Femur (tissue), 1 donor: ENCODE measurements around the gene FBXO47.

Source experiments
- DNase-seq: peaks from one replicate; pipeline ENCODE4 v3.0.0-alpha.2; 2017

The FBXO47 gene, protein sequence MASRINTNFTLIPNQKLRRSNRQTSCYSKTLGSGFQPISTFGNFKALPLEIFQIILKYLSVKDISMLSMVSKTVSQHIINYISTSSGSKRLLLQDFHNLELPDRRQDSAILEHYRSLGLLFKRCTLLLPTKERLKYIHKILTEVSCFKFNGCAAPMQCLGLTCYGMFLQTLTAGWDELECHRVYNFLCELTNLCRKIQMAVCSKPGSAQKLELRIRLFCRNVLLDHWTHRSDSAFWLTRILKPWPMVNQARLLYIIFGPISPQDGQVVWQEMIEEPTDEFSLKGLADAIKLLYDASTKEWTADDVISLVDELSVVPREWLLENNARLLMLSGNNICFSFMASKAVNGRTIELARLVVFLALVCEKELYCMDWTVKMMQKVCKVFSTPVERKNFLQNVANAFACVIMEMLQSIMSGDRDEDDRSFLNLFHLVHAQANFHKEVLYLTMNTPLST

GRCh38 chr17:38967290-38967738, at the start of gene FBXO47:
Gene FBXO47, minus strand, starts transcription at chr17:38967403. Its CDS starts 4,378 bp downstream, at chr17:38963025.
- DNase-seq = peak; percentile 94

DNA sequence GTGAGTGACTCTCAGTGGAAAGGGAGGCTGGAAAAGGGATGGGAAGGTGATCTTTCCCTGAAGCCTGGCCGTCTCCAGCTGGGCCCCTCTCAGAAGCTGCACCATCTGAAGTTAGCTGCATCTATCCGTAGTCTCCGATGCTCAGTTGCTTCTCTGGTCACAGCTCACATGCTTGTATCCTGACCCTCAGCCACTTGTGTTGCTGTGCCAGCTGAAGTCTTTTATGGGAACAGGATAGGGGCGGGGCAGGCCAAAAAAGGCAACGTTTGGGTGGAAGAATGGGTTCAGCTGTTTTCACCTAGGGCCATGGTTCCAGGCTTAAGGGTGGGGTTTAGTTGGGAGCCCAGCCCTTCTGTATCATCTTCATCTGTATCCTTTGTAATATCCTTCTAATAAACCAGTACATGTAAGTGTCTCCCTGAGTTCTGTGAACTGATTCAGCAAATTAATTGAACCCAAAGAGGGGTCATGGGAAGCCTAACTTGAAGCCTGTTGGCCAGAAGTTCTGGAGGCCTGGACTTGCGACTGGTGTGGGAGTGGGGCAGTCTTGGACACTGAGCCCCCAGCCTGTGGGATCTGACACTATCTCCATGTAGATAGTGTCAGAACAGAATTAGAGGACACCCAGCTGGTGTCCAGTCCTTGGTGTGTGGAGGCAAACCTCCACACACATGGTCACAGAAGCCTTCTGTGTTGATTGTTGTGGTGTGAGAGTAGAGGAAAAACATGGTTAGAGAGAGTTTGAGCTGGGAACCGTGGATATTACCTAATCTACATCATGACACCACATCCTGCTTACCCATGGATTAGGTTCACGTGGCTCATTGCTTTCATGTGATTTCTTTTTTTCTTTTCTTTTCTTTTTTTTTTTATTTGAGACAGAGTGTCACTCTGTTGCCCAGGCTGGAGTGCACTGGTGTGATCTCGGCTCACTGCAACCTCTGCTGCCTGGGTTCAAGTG, 49.3 kb upstream of the FBXO47 start:
- DNase-seq = no peak

DNA sequence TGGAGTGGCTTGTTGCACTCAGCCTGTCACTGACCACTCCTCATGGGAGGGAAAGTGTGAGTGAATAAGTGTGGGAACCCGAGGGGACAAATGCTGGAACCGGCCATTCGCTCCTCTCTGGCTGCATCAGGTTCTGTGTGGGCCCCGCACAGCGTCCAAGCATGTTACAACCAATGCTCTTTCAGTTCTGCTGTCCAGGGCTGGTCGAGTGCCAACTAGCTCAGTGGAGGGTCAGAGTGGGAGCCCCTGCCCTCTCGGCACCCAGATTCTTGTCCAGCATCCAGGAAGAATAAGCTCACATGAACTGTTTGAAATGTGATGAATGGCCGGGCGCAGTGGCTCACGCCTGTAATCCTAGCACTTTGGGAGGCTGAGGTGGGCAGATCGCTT, 48.3 kb upstream of the FBXO47 start:
- DNase-seq = no peak

GRCh38 chr17:39014795-39015545, 47.8 kb upstream of the FBXO47 start:
- DNase-seq = no peak

DNA sequence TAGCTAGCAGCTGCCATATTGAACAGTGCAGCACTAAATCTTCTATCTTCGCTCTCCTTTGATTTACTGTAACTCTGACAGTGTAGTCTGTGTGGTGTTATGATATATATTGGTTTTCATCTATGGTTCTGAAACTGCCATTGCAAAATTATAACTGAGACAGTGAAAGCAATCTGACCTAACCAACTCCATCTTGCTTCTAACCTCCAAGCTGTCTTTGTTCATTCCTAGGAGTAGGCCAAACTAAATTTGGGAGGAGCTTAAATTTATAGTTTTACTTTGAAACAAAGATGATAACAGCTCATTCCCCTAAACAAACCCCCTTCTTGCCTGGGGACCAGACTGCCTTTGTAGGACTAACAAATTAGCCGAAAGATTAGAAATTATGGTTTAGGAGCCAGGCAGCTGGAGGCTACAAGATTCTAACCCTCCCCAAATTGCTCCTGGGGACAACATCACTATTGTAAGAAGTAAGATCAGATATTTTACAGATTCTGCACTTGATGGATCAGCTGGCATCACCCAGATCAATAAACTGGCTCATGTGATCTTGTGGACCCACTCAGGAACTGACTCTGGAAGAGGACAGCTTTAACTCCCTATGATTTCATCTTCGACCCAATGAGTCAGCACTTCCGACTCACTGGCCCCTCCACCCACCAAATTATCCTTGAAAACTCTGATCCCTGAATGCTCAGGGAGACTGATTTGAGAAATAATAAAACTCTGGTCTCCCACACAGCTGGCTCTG, 47.0 kb upstream of the FBXO47 start:
- DNase-seq = no peak

GRCh38 chr17:39012725-39013124, 45.5 kb upstream of the FBXO47 start:
- DNase-seq = no peak

DNA sequence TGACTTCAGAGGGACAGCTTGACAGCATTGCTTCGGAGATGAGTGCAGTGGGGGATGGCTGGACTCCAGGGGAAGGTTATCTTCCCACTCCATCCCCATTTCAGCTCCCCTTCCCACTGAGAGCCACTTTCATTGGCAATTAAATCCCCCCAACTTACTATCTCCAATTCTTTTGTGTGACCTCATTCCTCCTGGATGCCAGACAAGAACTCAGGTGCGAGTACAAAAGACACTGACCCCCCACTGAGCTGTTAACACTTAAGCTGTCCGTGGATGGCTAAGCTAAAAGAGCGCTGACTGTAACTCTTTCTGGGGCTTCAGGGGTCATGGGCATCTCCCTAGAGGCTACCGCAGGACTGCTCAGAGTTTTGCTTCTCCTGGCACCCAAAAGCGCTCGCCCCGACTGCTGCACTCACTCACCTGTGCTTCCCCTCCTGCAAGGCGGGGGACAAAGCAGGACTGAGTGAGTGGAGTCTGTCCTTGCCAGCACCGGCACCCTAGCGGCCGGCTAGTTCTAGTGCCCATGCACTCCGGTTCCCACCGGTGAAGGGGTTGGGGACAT, 44.8 kb upstream of the FBXO47 start:
- DNase-seq = no peak

- DNase-seq = peak; percentile 34
Measured at GRCh38 chr17:39009581-39010001, 42.4 kb upstream of the FBXO47 start.

- DNase-seq = no peak
Measured at GRCh38 chr17:39008633-39009032, 41.4 kb upstream of the FBXO47 start.

GRCh38 chr17:39002991-39003715, 36.0 kb upstream of the FBXO47 start:
- peak; percentile 75 for DNase-seq

- DNase-seq = peak; percentile 81
Measured at GRCh38 chr17:39001703-39002637, 34.8 kb upstream of the FBXO47 start.

- no peak for DNase-seq
Measured at GRCh38 chr17:39000021-39000601, 32.9 kb upstream of the FBXO47 start.

DNA sequence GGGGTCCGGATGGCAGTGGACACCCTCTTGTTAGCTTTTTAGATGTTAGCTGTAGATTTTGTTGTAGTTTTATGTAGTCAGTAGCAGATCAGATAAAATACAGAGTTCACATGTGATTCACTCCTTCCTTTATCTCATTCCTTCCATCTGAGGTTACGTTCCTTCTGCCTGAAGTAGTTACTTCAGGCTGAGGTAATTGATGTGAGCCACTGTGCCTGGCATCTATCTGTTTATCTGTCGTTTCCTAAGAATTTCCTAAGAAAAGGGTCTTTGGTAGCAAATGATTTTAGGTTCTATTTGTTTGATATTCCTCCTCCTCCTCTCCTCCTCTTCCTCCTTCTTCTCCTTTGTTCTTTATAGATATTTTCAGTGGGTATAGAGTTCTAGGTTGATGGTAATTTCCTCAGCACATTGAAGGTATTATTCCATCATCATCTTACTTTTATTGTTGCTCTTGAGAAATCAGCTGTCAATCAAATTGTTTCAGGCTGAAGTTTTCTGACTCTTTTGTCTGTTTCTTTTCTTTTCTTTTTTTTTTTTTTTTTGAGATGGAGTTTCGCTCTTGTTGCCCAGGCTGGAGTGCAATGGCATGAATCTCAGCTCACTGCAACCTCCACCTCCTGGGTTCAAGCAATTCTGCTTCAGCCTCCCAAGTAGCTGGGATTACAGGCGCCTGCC, 29.6 kb upstream of the FBXO47 start:
- no peak for DNase-seq

- DNase-seq = no peak
Measured at GRCh38 chr17:38994026-38994425, 26.8 kb upstream of the FBXO47 start.

DNA sequence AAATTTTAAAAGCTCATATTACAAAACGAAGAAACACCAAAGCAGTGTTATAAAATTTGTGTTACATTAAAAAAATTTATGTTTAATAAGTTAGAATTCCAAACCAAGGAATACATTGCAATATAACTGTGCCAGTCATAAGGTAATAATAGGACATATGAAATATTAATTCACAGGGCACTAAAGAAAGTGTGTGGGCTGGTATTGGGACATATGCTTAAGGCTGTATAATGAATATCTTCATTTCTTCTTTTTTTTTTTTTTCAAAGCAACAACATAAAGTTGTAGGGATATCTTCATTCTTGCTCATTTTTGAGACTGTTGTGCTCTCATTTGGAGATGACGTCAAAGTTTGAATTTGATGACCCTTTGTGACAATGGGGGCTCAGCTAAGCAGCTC, 17.5 kb upstream of the FBXO47 start:
- no peak for DNase-seq

GRCh38 chr17:38982858-38983746, 15.9 kb upstream of the FBXO47 start:
- peak; percentile 69 for DNase-seq

DNA sequence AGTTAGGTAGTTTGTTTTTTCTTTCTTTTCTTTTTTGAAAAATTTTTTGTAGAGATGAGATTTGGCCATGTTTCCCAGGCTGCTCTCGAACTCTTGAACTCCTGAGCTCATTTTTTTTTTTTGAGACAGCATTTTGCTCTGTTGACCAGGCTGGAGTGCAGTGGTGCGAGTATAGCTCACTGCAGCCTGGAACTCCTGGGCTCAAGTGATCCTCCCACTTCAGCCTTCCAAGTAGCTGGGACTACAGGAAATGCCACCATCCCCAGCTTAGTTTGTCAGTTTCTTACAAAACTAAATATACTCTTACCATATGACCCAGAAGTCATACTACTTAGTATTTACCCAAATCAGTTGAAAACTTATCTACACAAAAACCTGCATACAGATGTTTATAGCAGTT, 14.4 kb upstream of the FBXO47 start:
- DNase-seq = no peak
